Stimulated activated CD4-positive, alpha-beta T cell treated with anti-CD3 and anti-CD28 coated beads, Interleukin-2, amount 100 ng/mL, for 24 hours (primary cell): ENCODE data around the gene FOXM1.

Experiments
- DNase-seq, 2 donors: peaks; one replicate each; pipeline ENCODE4 v3.0.0-alpha.2; 2020

The FOXM1 gene

GRCh38 chr12:2877047-2877952, at the start of gene FOXM1, which contains the start of gene RHNO1:
TSS of gene FOXM1 (minus strand) at chr12:2877174. CDS start at chr12:2874478, 2,696 bp downstream.
TSS of gene RHNO1 (plus strand) at chr12:2877223. CDS start at chr12:2885367, 8,144 bp downstream.
- DNase-seq: peak; percentile 88 to 89

DNA sequence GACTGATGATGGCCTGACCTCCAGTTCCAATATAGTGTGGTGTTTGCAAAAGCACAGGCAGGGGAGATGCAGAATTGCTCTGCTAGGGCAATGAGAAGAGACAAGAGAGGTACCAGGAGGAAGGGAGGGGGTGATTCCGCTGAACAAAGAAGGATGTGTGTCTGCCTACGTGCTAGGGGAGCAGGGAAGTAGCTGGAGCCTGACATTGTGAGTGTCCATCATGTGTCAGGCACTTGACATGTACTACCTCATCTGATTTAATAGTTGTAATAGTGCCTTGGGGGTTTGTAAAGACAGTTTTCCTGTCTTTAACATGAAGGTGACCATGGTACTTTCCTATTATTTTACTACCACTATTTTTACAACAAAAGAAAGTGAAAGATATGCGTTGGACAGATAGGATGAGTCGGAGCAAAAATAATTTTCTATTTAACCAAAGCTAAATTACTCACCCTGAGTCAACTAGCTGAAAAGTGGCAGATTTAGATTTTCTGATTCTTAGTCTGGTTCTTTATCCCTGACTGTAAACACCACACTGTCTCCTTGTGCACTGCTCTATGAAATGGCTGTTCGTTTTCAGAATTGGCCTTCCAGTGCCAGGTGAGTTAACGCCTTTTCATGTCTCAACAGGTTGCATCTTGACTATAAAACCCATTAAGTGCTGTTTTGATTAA, 48.5 kb upstream of the FOXM1 start:
- no peak for DNase-seq

GRCh38 chr12:2924019-2924418, 47.0 kb upstream of the FOXM1 start:
- DNase-seq: no peak

- DNase-seq: no peak
These were observed 46.1 kb upstream of the FOXM1 start for GRCh38 chr12:2923057-2923456.

DNA sequence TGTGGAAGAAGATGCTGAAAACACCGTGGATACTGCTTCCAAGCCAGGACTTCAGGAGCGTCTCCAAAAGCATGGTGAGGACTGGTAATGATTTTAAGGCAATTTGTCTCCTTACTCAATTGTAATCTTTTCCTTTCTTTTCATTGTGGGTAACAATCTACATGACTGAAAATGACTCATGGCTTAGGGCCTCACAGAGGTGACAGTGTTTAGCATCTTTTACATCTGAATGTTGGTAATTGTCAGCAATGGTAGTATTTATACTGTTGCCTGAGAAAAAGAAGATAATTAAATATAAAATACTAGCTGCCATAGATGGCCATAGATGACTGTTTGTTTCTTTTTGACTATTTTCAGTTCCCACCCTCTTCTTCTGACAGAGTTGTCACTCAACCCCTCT, 45.4 kb upstream of the FOXM1 start:
- no peak for DNase-seq

DNA sequence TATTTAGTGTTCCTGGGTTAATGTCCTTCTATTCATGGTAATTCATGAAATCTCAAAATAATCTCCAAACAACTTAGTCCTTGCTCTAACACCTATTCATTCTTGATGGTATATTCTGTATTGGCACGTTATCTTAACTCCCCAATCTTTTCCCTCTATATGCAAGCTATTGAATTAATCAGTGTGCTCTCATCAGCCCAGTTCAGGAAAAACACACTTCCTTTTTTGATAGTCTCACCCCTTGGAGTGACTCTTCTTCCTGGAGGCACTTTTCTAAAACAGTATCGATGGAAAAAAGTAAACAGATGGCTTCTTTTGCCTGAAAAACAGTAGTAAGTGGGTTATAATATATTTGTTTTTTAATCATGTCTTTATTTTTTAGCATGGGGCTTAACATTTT, 42.3 kb upstream of the FOXM1 start:
- DNase-seq: no peak

DNA sequence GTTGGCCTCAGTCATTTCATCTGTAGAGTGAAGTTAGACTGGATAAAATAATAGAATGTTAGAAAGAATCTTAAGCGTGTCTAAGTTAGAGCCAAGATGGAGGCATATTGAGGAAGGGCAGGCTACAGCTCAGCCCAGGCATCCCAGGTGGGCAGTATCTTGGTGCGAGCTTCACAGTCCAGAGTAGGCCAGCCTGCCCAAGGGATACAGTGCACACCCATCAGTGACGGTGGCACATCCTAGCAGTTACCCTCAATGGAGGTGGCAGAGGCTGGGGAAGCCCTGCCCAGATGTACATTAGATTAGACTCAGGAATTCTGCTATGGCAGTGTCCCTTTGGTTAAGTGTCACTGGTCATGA, 35.2 kb upstream of the FOXM1 start:
- DNase-seq: no peak

DNA sequence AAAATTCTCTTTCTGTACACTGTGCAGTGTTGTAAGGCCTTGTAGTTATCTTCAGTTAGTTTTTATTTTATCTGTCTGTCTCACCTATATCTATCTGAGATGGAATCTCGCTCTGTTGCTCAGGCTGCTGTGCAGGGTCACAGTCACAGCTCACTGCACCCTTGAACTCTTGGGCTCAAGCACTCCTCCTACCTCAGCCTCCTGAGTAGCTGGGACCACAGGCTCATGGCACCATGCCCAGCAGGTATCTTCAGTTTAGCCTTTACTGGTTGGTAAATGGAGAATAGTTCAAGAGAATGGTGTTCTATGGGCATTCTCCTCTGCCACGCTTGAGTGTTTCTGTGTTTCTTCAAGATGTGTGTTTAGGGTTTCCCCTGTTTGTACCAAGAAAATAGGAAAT, 27.3 kb upstream of the FOXM1 start:
- DNase-seq: no peak

GRCh38 chr12:2902272-2902880, 25.4 kb upstream of the FOXM1 start:
- DNase-seq: no peak

DNA sequence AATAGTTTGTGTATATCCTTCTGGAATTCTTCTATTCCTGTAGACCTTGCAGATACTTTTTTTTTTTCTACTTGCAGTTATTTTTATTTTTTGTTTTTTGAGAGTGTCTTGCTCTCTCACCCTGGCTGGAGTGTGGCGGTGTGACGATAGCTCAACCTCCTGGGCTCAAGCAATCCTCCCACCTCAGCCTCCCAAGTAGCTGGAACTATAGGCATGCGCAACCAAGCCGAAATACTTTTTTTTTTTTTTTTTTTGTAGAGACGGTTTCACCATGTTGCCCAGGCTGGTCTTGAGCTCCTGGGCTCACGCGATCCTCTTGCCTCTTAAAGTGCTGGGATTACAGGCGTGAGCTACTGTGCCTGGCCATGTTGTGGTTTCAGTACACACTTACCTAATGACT, 23.7 kb upstream of the FOXM1 start:
- DNase-seq: no peak

- no peak for DNase-seq
These were observed 20.4 kb upstream of the FOXM1 start for GRCh38 chr12:2897418-2897817.

GRCh38 chr12:2895511-2895910, 18.5 kb upstream of the FOXM1 start:
- no peak for DNase-seq

GRCh38 chr12:2895051-2895451, 18.1 kb upstream of the FOXM1 start:
- DNase-seq: no peak

GRCh38 chr12:2893007-2893406, 16.0 kb upstream of the FOXM1 start:
- no peak for DNase-seq

GRCh38 chr12:2892246-2892645, 15.3 kb upstream of the FOXM1 start:
- no peak for DNase-seq

DNA sequence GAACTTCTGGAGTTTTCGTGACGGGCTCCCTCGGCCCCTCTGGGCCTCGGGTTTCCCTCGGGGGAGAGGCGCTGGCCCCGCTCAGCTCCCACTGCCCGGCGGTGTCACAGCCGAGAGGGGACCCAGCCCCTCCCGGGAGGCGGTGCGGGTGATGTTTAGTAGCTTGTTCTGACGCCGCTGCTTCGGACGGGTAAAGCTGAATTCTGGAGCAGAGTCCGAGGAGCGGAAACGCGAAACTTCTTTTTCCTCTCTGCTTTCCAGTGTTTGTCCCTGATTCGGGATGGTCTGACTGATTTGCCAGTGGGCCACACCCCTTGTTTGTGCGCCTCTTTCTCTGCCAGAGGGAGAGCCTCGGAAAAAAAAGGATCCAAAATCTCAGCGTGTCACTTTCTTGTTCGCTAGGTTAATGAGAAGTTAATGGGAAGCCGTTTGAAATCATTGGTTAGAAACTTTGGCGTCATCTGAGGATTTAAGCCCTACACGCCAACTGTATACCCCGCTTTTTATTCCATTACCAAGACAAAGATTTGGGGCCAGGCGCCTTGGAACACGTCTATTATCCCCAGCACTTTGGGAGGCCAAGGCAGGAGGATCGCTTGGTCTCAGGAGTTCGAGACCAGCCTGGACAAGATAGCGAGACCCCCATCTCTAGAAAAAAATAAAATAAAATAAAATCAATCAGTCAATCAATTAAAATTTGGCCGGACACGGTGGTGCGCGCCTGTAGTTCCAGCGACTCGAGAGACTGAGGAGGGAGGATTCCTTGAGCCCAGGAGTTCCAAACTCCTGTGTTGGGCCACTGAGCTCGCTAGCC, 14.5 kb upstream of the FOXM1 start:
- DNase-seq: peak; percentile 32 to 40

DNA sequence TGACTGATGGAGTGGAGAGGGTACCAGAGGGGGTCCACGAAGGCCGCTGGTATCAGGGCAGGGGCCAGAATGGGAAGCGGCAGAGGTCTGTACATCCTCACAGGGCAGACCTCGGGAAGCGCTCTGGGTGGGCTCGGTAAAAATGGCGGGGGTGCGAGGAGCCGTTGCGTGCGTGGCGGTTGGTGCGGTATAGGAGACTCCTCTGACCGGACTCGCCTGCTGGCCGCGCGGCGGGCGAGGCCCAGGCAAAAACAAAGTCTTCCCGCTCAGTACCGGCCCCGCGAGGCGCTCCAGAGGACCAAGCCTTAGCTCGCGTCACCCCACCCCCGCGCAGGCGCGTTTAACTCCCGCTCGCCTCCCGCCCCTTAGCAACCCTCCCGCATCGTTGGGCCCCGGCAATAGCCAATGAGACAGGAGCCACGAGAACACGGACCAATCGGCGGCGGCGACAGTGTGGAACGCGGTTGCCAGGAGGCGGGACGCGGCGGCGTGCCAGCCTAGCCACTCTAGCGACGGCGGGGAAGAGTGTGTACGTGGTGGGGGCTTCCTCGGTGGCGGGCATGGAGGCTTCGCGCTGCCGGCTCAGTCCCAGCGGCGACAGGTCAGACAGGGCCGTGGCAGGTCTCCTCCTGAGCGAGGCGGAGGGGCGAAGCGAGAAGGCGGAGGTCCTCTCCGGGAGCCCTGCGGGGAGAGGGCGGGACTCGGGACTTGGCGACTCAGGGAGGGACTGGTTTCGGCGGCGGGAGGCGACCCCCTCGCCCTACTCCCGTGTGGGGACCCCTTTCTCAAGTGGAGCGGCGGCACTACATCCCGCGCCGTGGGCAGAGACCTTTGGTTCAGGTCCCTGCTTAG, 13.6 kb upstream of the FOXM1 start, which contains the start of gene TULP3:
TSS of gene TULP3 (plus strand) at position 504 of the 852 bp plus-strand sequence. CDS start at position 561, 57 bp downstream.
- DNase-seq: peak; percentile 97 to 98

- DNase-seq: no peak
These were observed 13.0 kb upstream of the FOXM1 start for GRCh38 chr12:2890001-2890387.

DNA sequence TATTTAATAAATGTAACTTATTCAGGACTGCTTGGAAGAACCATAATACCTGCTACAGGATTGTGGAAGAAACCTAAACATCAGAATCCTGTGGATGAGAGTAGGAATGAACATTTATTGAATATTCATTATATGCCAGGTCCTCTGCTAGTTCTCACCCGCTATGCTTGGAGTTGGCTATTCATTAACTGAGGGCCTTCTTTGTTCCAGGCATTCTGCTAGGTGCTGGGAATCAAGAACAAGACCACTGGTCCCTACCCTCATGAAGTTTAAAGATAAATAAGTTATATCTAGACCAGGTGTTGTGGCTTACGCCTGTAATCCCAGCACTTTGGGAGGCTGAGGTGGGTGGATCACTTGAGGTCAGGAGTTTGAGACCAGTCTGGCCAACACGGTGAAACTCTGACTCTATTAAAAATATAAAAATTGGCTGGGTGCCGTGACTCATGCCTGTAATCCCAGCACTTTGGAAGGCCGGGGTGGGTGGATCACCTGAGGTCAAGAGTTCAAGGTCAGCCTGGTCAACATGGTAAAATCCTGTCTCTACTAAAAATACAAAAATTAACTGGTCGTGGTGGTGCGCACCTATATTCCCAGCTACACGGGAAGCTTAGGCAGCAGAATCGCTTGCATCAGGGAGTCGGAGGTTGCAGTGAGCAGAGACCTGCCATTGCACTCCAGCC, 9.9 kb upstream of the FOXM1 start:
- no peak for DNase-seq

DNA sequence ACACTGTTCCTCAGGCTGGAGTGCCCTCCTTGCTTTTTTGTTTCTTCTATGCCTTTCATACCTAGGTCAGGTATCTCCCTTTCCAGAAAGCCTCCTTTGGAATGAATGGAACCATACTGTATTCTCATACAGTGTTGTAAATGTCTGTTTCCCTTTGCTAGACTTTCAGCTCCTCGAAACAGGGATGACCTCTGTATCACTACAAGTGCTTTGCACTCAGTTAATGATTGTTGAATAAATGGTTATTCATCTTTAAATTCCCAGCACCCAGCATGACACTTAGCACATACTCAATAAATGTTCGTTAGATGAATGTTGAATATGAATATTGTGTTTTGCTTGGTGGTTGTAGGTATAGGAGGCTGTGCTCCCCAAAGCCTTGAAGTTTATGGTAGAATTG, 7.8 kb upstream of the FOXM1 start:
- DNase-seq: no peak

GRCh38 chr12:2879853-2880252, 2.9 kb upstream of the FOXM1 start:
- DNase-seq: no peak
